HG03139 (cell line): ENCODE data around the gene MFSD6L.

ENCODE experiments used
- ATAC-seq: cut with Tn5 transposase; IDR thresholded peaks from one replicate; pipeline ENCODE4 v1.9.1; 2021; ENCODE audit not compliant: unreplicated experiment

The MFSD6L gene

DNA sequence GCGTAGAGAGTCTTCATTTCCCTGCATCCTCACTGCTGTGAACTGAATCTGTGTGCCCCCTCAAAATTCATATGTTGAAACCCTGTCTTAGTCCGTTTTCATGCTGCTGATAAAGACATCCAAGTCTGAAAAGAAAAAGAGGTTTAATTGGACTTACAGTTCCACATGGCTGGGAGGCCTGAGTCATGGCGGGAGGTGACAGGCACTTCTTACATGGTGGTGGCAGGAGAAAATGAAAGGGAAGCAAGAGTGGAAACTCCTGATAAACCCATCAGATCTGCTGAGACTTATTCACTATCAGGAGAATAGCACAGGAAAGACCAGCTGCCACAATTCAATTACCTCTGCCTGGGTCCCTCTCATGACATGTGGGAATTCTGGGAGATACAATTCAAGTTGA is 51.4 kb downstream of the MFSD6L start:
- no peak for ATAC-seq
